GM23338 (cell line): ENCODE results near the gene SOSTDC1. TPM values are rescaled to one million over a fixed set of nuclear protein-coding genes. Genes with fewer than 3 reads are reported as not detected.

ENCODE experiments used
- ATAC-seq: fragments of 200-7000 bp; cut with Tn5 transposase; 3 replicates; pipeline ENCODE4 v1.9.1; 2020
- DNase-seq: peaks from one replicate; pipeline ENCODE4 v3.0.0-alpha.2; 2015; ENCODE audit warnings: low spot score
- H2AFZ ChIP-seq: fragments of 200-600 bp; sonication (generic); 2 replicates; pipeline ENCODE4 v1.8.0; 2016; ENCODE audit warnings: antibody characterized with exemption, mild to moderate bottlenecking, moderate library complexity
- H3F3A ChIP-seq: fragments of 200-600 bp; sonication (generic); replicated peaks from 2 replicates; pipeline ENCODE4 v1.8.0; 2017; ENCODE audit warnings: antibody characterized with exemption, mixed run types, low read depth
- H3K27ac ChIP-seq: fragments of 200-600 bp; sonication (generic); 2 replicates; pipeline ENCODE4 v1.6.1; 2016; ENCODE audit warnings: low read depth
- H3K27me3 ChIP-seq: fragments of 200-600 bp; sonication (generic); 2 replicates; pipeline ENCODE4 v1.8.0; 2016; ENCODE audit warnings: mild to moderate bottlenecking, mixed run types, moderate library complexity; ENCODE audit not compliant: insufficient read depth
- H3K36me3 ChIP-seq: fragments of 200-600 bp; sonication (generic); 2 replicates; pipeline ENCODE4 v1.8.0; 2016; ENCODE audit warnings: mild to moderate bottlenecking; ENCODE audit not compliant: insufficient read depth
- H3K4me1 ChIP-seq: fragments of 200-600 bp; sonication (generic); 2 replicates; pipeline ENCODE4 v1.8.0; 2016; ENCODE audit warnings: mild to moderate bottlenecking, moderate library complexity; ENCODE audit not compliant: insufficient read depth
- H3K4me2 ChIP-seq: fragments of 200-600 bp; sonication (generic); 2 replicates; pipeline ENCODE4 v1.7.1; 2017; ENCODE audit warnings: mixed run types
- H3K4me3 ChIP-seq: fragments of 200-600 bp; sonication (generic); 2 replicates; pipeline ENCODE4 v1.6.1; 2016; ENCODE audit warnings: mixed run types
- H3K79me2 ChIP-seq: fragments of 200-600 bp; sonication (generic); replicated peaks from 2 replicates; pipeline ENCODE4 v1.8.0; 2017; ENCODE audit warnings: mild to moderate bottlenecking; ENCODE audit not compliant: insufficient read depth
- H3K9me2 ChIP-seq: fragments of 200-600 bp; sonication (generic); 2 replicates; pipeline ENCODE4 v1.8.0; 2017; ENCODE audit not compliant: insufficient read depth
- H4K20me1 ChIP-seq: fragments of 200-600 bp; sonication (generic); replicated peaks from 2 replicates; pipeline ENCODE4 v1.8.0; 2017; ENCODE audit warnings: mild to moderate bottlenecking; ENCODE audit not compliant: insufficient read depth
- H3K27ac Mint-ChIP-seq: 2 replicates; pipeline ENCODE4 v1.8.0; 2020; ENCODE audit warnings: inconsistent platforms, mild to moderate bottlenecking, moderate library complexity, mixed read lengths
- H3K27me3 Mint-ChIP-seq: 3 replicates; pipeline ENCODE4 v1.8.0; 2022; ENCODE audit warnings: low read depth, mild to moderate bottlenecking, moderate library complexity, mixed read lengths, inconsistent platforms; ENCODE audit not compliant: insufficient read depth, poor library complexity
- H3K36me3 Mint-ChIP-seq: 3 replicates; pipeline ENCODE4 v1.8.0; 2021; ENCODE audit warnings: low read depth, mild to moderate bottlenecking, inconsistent platforms, moderate library complexity, mixed read lengths
- H3K4me1 Mint-ChIP-seq: 3 replicates; pipeline ENCODE4 v1.8.0; 2020; ENCODE audit warnings: mild to moderate bottlenecking, inconsistent platforms, mixed read lengths
- H3K4me3 Mint-ChIP-seq: 3 replicates; pipeline ENCODE4 v1.8.0; 2021; ENCODE audit warnings: moderate library complexity, mild to moderate bottlenecking, inconsistent platforms, mixed read lengths
- H3K9me3 Mint-ChIP-seq: 3 replicates; pipeline ENCODE4 v1.8.0; 2020; ENCODE audit warnings: moderate library complexity, mild to moderate bottlenecking, inconsistent platforms, mixed read lengths
- CREB1 ChIP-seq: fragments of 250-450 bp; sonication (Bioruptor Pico); IDR thresholded peaks from 2 replicates; pipeline ENCODE4 v1.5.0; 2020; ENCODE audit warnings: low read depth, mild to moderate bottlenecking, moderate library complexity
- EZH2 ChIP-seq: fragments of 200-600 bp; sonication (generic); IDR thresholded peaks from one replicate; pipeline ENCODE4 v1.8.0; 2017; ENCODE audit warnings: antibody characterized with exemption, mild to moderate bottlenecking, low read depth; ENCODE audit not compliant: unreplicated experiment
- EZH2phosphoT487 ChIP-seq: fragments of 200-600 bp; sonication (generic); IDR thresholded peaks from one replicate; pipeline ENCODE4 v1.8.1; 2018; ENCODE audit warnings: antibody characterized with exemption; ENCODE audit not compliant: unreplicated experiment
- JUNB ChIP-seq: IDR thresholded peaks from one replicate; pipeline ENCODE4 v1.6.1; 2016; ENCODE audit warnings: antibody characterized with exemption; ENCODE audit not compliant: unreplicated experiment
- NANOG ChIP-seq: IDR thresholded peaks from 2 replicates; pipeline ENCODE4 v1.6.1; 2016; ENCODE audit warnings: antibody characterized with exemption, borderline replicate concordance
- POLR2AphosphoS5 ChIP-seq: IDR thresholded peaks from 2 replicates; pipeline ENCODE4 v1.6.1; 2016; ENCODE audit warnings: antibody characterized with exemption, low read depth
- STAT1 ChIP-seq: IDR thresholded peaks from one replicate; pipeline ENCODE4 v1.6.1; 2016; ENCODE audit warnings: antibody characterized with exemption; ENCODE audit not compliant: unreplicated experiment
- ZNF114 ChIP-seq: fragments of 250-450 bp; sonication (Bioruptor Pico); IDR thresholded peaks from 2 replicates; pipeline ENCODE4 v1.5.0; 2020; ENCODE audit warnings: mild to moderate bottlenecking, moderate library complexity
- ZNF331 ChIP-seq: fragments of 250-450 bp; sonication (Bioruptor Pico); IDR thresholded peaks from 2 replicates; pipeline ENCODE4 v1.5.0; 2020; ENCODE audit warnings: low read depth, mild to moderate bottlenecking, moderate library complexity
- polyA plus RNA-seq: library from polyadenylated mRNA; unstranded; fragments of >200 nt; fragmentation: Nextera tagmentation; extraction: Ambion mirVana; gene quantifications from 2 replicates; pipeline ENCODE4 v1.2.1, GENCODE V29; 2016
- total RNA-seq: library from RNA; depleted of rRNA; stranded (reverse); fragments of >200 nt; shearing (Covaris generic); gene quantifications from 2 replicates; pipeline ENCODE4 v1.2.3, GENCODE V29; 2014
- TF ChIP-seq, protein P1 (sequence below): IDR thresholded peaks from 2 replicates; pipeline ENCODE4 v1.6.1; 2016; ENCODE audit warnings: antibody characterized with exemption
- TF ChIP-seq, protein P2 (sequence below), 2 experiments: fragments of 200-600 bp in 1 of 2; sonication (generic) in 1 of 2; conservative IDR thresholded peaks; 2 replicates each; pipeline versions ENCODE4 v1.5.1 to v1.6.1; 2016 to 2017; ENCODE audit warnings: antibody characterized with exemption in 2 of 2, low read depth in 2 of 2, mild to moderate bottlenecking in 2 of 2, moderate library complexity in 1 of 2
- TF ChIP-seq, protein P3 (sequence below): IDR thresholded peaks from one replicate; pipeline ENCODE4 v1.6.1; 2018; ENCODE audit warnings: antibody characterized with exemption; ENCODE audit not compliant: unreplicated experiment
- TF ChIP-seq, protein P4 (sequence below): fragments of 250-450 bp; sonication (Bioruptor Pico); IDR thresholded peaks from 2 replicates; pipeline ENCODE4 v1.5.0; 2020; ENCODE audit warnings: mild to moderate bottlenecking, moderate library complexity

The SOSTDC1 gene
- total and polyA plus RNA-seq, 2 experiments from 2014 or later: 0.76 to 1.0 TPM

DNA sequence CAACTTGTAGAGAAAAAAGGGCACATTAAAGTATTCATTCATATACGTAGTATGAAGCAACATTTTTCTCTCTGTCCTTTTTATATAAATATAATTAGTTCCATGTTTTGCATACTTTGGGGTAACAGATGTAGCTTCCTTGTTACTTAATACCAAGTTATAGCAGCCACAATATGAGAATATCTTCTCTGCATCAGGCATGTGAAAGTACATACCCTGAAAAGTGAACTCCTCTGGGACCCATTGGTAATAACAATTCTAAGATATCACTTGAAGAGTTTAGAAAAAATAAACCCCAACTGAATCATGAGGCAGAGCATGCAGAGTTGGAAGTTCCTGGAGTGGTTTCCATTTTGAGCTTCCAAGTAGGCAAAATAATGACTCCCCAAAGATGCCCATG, 41.8 kb downstream of the SOSTDC1 start:
- H3K4me1 Mint-ChIP-seq: peaks cover 9% of the 10 kb centered on the region; the same call in 2 of the 3 replicates
- peaks cover 23% of the 10 kb centered on the region for H3K27me3 ChIP-seq
- H3F3A ChIP-seq: no peaks in the 10 kb centered on the region
- no peak overlapping the region for H3K27ac Mint-ChIP-seq
- no peak overlapping the region for H2AFZ ChIP-seq
- no peak overlapping the region for H3K4me2 ChIP-seq
- H3K27me3 Mint-ChIP-seq: peaks cover 17% of the 10 kb centered on the region
- DNase-seq (no peak), ATAC-seq (no peak)
- H3K4me3 Mint-ChIP-seq: no peak overlapping the region
- no peaks in the 10 kb centered on the region; the same call in 2 of the 3 replicates for H3K9me3 Mint-ChIP-seq
- TF ChIP-seq, protein P1, sequence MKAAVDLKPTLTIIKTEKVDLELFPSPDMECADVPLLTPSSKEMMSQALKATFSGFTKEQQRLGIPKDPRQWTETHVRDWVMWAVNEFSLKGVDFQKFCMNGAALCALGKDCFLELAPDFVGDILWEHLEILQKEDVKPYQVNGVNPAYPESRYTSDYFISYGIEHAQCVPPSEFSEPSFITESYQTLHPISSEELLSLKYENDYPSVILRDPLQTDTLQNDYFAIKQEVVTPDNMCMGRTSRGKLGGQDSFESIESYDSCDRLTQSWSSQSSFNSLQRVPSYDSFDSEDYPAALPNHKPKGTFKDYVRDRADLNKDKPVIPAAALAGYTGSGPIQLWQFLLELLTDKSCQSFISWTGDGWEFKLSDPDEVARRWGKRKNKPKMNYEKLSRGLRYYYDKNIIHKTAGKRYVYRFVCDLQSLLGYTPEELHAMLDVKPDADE: no peak
- no peak for TF ChIP-seq JUNB
- TF ChIP-seq STAT1: no peak
- TF ChIP-seq EZH2phosphoT487: no peak
- TF ChIP-seq POLR2AphosphoS5: no peak
- no peak for TF ChIP-seq ZNF331 (CRISPR knock-in tag)
- TF ChIP-seq ZNF114 (CRISPR knock-in tag): no peak
- TF ChIP-seq NANOG: no peak
- TF ChIP-seq CREB1 (CRISPR knock-in tag): no peak
- TF ChIP-seq, protein P2, sequence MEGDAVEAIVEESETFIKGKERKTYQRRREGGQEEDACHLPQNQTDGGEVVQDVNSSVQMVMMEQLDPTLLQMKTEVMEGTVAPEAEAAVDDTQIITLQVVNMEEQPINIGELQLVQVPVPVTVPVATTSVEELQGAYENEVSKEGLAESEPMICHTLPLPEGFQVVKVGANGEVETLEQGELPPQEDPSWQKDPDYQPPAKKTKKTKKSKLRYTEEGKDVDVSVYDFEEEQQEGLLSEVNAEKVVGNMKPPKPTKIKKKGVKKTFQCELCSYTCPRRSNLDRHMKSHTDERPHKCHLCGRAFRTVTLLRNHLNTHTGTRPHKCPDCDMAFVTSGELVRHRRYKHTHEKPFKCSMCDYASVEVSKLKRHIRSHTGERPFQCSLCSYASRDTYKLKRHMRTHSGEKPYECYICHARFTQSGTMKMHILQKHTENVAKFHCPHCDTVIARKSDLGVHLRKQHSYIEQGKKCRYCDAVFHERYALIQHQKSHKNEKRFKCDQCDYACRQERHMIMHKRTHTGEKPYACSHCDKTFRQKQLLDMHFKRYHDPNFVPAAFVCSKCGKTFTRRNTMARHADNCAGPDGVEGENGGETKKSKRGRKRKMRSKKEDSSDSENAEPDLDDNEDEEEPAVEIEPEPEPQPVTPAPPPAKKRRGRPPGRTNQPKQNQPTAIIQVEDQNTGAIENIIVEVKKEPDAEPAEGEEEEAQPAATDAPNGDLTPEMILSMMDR (conservative IDR thresholded peaks at IDR 0.05; ENCODE audit: low read depth in 2 of 2): no peak
- TF ChIP-seq, protein P3, sequence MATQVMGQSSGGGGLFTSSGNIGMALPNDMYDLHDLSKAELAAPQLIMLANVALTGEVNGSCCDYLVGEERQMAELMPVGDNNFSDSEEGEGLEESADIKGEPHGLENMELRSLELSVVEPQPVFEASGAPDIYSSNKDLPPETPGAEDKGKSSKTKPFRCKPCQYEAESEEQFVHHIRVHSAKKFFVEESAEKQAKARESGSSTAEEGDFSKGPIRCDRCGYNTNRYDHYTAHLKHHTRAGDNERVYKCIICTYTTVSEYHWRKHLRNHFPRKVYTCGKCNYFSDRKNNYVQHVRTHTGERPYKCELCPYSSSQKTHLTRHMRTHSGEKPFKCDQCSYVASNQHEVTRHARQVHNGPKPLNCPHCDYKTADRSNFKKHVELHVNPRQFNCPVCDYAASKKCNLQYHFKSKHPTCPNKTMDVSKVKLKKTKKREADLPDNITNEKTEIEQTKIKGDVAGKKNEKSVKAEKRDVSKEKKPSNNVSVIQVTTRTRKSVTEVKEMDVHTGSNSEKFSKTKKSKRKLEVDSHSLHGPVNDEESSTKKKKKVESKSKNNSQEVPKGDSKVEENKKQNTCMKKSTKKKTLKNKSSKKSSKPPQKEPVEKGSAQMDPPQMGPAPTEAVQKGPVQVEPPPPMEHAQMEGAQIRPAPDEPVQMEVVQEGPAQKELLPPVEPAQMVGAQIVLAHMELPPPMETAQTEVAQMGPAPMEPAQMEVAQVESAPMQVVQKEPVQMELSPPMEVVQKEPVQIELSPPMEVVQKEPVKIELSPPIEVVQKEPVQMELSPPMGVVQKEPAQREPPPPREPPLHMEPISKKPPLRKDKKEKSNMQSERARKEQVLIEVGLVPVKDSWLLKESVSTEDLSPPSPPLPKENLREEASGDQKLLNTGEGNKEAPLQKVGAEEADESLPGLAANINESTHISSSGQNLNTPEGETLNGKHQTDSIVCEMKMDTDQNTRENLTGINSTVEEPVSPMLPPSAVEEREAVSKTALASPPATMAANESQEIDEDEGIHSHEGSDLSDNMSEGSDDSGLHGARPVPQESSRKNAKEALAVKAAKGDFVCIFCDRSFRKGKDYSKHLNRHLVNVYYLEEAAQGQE: no peak
- no peak for TF ChIP-seq EZH2
- TF ChIP-seq, protein P4, sequence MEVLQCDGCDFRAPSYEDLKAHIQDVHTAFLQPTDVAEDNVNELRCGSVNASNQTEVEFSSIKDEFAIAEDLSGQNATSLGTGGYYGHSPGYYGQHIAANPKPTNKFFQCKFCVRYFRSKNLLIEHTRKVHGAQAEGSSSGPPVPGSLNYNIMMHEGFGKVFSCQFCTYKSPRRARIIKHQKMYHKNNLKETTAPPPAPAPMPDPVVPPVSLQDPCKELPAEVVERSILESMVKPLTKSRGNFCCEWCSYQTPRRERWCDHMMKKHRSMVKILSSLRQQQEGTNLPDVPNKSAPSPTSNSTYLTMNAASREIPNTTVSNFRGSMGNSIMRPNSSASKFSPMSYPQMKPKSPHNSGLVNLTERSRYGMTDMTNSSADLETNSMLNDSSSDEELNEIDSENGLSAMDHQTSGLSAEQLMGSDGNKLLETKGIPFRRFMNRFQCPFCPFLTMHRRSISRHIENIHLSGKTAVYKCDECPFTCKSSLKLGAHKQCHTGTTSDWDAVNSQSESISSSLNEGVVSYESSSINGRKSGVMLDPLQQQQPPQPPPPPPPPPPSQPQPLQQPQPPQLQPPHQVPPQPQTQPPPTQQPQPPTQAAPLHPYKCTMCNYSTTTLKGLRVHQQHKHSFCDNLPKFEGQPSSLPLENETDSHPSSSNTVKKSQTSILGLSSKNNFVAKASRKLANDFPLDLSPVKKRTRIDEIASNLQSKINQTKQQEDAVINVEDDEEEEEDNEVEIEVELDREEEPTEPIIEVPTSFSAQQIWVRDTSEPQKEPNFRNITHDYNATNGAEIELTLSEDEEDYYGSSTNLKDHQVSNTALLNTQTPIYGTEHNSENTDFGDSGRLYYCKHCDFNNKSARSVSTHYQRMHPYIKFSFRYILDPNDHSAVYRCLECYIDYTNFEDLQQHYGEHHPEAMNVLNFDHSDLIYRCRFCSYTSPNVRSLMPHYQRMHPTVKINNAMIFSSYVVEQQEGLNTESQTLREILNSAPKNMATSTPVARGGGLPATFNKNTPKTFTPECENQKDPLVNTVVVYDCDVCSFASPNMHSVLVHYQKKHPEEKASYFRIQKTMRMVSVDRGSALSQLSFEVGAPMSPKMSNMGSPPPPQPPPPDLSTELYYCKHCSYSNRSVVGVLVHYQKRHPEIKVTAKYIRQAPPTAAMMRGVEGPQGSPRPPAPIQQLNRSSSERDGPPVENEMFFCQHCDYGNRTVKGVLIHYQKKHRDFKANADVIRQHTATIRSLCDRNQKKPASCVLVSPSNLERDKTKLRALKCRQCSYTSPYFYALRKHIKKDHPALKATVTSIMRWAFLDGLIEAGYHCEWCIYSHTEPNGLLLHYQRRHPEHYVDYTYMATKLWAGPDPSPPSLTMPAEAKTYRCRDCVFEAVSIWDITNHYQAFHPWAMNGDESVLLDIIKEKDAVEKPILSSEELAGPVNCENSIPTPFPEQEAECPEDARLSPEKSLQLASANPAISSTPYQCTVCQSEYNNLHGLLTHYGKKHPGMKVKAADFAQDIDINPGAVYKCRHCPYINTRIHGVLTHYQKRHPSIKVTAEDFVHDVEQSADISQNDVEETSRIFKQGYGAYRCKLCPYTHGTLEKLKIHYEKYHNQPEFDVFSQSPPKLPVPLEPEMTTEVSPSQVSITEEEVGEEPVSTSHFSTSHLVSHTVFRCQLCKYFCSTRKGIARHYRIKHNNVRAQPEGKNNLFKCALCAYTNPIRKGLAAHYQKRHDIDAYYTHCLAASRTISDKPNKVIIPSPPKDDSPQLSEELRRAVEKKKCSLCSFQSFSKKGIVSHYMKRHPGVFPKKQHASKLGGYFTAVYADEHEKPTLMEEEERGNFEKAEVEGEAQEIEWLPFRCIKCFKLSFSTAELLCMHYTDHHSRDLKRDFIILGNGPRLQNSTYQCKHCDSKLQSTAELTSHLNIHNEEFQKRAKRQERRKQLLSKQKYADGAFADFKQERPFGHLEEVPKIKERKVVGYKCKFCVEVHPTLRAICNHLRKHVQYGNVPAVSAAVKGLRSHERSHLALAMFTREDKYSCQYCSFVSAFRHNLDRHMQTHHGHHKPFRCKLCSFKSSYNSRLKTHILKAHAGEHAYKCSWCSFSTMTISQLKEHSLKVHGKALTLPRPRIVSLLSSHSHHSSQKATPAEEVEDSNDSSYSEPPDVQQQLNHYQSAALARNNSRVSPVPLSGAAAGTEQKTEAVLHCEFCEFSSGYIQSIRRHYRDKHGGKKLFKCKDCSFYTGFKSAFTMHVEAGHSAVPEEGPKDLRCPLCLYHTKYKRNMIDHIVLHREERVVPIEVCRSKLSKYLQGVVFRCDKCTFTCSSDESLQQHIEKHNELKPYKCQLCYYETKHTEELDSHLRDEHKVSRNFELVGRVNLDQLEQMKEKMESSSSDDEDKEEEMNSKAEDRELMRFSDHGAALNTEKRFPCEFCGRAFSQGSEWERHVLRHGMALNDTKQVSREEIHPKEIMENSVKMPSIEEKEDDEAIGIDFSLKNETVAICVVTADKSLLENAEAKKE (CRISPR knock-in tag): no peak
- no peaks in the 10 kb centered on the region for H3K36me3 Mint-ChIP-seq
- no peaks in the 10 kb centered on the region for H4K20me1 ChIP-seq
- H3K36me3 ChIP-seq: no peaks in the 10 kb centered on the region
- no peak overlapping the region for H3K27ac ChIP-seq
- H3K79me2 ChIP-seq: no peaks in the 10 kb centered on the region
- H3K9me2 ChIP-seq: no peaks in the 10 kb centered on the region
- peaks cover 6% of the 10 kb centered on the region for H3K4me1 ChIP-seq
- no peak overlapping the region for H3K4me3 ChIP-seq
